ENCODE measurements around the gene UNC5A.

Gene UNC5A

DNA sequence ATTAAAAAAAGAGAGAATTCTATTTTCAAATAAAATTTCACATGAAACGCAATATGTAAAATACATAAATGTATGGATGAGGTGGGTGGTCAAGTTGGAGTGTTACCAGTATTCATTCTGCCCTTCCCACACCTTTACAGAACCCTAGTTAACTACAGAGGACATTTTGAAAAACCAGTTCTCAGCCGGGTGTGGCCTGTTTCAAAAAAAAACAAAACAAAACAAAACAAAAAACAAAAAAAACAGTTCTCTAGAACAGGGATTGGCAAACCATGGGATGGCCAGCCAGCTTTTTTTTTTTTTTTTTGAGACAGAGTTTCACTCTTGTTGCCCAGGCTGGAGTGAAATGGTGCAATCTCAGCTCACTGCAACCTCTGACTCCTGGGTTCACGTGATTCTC lies 117.2 kb downstream of the UNC5A start:
- no peak for DNase-seq (ENCODE audit: low read depth in 2 of 2, low spot score in 1 of 2)

DNA sequence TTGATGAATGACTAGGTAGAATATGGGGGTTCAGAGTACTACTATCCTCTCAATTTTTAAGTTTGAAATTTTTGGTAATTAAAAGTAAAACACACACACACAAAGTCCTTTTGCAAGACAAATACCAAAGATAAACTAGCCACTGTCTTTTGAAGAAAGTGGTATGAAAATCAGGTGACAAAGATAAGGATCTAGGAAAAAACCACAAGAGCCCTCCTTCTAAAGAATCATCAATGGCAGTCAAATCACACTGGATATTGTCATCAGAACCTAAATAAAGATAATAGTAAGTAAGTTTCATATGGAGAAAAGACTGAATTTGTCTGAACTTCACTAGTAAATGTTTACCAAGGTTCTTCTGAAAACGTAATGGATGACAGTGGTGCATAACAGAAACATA lies 119.3 kb downstream of the UNC5A start:
- DNase-seq (ENCODE audit: low read depth in 2 of 2, low spot score in 1 of 2), result no peak

Data from stimulated activated CD8-positive, alpha-beta memory T cell treated with anti-CD3 and anti-CD28 coated beads, Interleukin-4, amount 100 ng/mL, for 1 hour (primary cell).